A549 treated with AZD2906 at 1 μM for 4 hours (cell line): ENCODE data around the gene F7. TPM values are rescaled to one million over a fixed set of nuclear protein-coding genes. Genes with fewer than 3 reads are reported as not detected.

Experiments used
- total RNA-seq: library from RNA; stranded (reverse); fragments of 200-300 nt; extraction: Qiagen RNA extraction; gene quantifications from 5 replicates; pipeline ENCODE4 v1.2.3, GENCODE V29; 2022

Gene F7
- 0.06 to 0.15 TPM (median 0.10 TPM) in 5 replicates for total RNA-seq

GRCh38 chr13:113105032-113105920, at the start of gene F7:
F7 (plus strand) TSS chr13:113105791; CDS start chr13:113105842, 51 bp downstream.

GRCh38 chr13:113122550-113123225, 17.1 kb downstream of the F7 start, which contains the start of gene F10:
F10 (plus strand) TSS chr13:113122799; CDS start chr13:113122856, 57 bp downstream.

GRCh38 chr13:113157929-113158747, 52.5 kb downstream of the F7 start, which contains the start of gene PROZ:
PROZ (plus strand) TSS chr13:113158648; CDS start chr13:113158661, 13 bp downstream.

Other genes with a start within 250 kb of the F7 start
- gene MCF2L, start 136.6 kb upstream of the F7 start, total RNA-seq, result 0.27 to 0.63 TPM (median 0.41 TPM) in 5 replicates
- gene F10, start 17.0 kb downstream of the F7 start, total RNA-seq, result 0.11 to 0.13 TPM in 2 of 5 replicates, not detected in the others
- not detected in 5 replicates for gene PROZ, start 52.9 kb downstream of the F7 start, total RNA-seq
- 36.9 to 39.2 TPM (median 38.1 TPM) in 5 replicates for gene PCID2, start 102.9 kb downstream of the F7 start, total RNA-seq
- 48.8 to 57.5 TPM (median 52.3 TPM) in 5 replicates for gene CUL4A, start 103.8 kb downstream of the F7 start, total RNA-seq
- gene LAMP1, start 191.4 kb downstream of the F7 start, total RNA-seq, result 77.3 to 92.0 TPM (median 91.1 TPM) in 5 replicates